Stomach (tissue), 4 donors: ENCODE results near the gene GPR62.

Source experiments
- CTCF ChIP-seq, 7 experiments: fragments of 450-650 bp in 4 of 7; fragments of 200-600 bp in 3 of 7; sonication (generic) in 3 of 7; IDR thresholded peaks; one replicate each; pipeline ENCODE4 v1.5.1; 2016 to 2019; ENCODE audit warnings: antibody characterized with exemption in 7 of 7, control low read depth in 2 of 7, mild to moderate bottlenecking in 1 of 7
- POLR2AphosphoS5 ChIP-seq, 3 donors: sonication (generic); formaldehyde crosslinking; IDR thresholded peaks; one replicate each; pipeline ENCODE4 v1.6.1; 2016; ENCODE audit warnings: antibody characterized with exemption in 3 of 3

GRCh38 chr3:51962854-51963530 lies 7.8 kb downstream of the GPR62 start:
- TF ChIP-seq CTCF (IDR thresholded peaks at IDR 0.05) (no peak), POLR2AphosphoS5 (IDR thresholded peaks at IDR 0.05) (no peak)
